ENCODE measurements around the gene ENPEP.
A peak's percentile ranks its signal among the peaks of the same experiment; 100 is the strongest.
"Not testable (repeated sequence)": the region's sequence is repeated elsewhere in the genome, so short reads cannot be mapped to it uniquely, and the experiment has no call there.

The ENPEP gene

GRCh38 chr4:110475881-110476818 is at the start of gene ENPEP:
Gene ENPEP, plus strand, starts transcription at chr4:110476155. Its CDS starts 260 bp downstream, at chr4:110476415.
- no peak for DNase-seq (ENCODE audit: low read depth)

- not testable (repeated sequence) for DNase-seq (ENCODE audit: low read depth)
Measured at GRCh38 chr4:110431805-110432204, 44.1 kb upstream of the ENPEP start.

GRCh38 chr4:110437292-110437691 is 38.7 kb upstream of the ENPEP start:
- DNase-seq (ENCODE audit: low read depth) = not testable (repeated sequence)

GRCh38 chr4:110439209-110439608 is 36.7 kb upstream of the ENPEP start:
- DNase-seq (ENCODE audit: low read depth) = not testable (repeated sequence)

- DNase-seq (ENCODE audit: low read depth) = no peak
Measured at GRCh38 chr4:110442309-110442708, 33.6 kb upstream of the ENPEP start.

- DNase-seq (ENCODE audit: low read depth) = no peak
Measured at GRCh38 chr4:110442788-110443187, 33.2 kb upstream of the ENPEP start.

GRCh38 chr4:110449947-110450346 is 26.0 kb upstream of the ENPEP start:
- DNase-seq (ENCODE audit: low read depth) = no peak

- DNase-seq (ENCODE audit: low read depth) = no peak
Measured at GRCh38 chr4:110452546-110452945, 23.4 kb upstream of the ENPEP start.

- DNase-seq (ENCODE audit: low read depth) = no peak
Measured at GRCh38 chr4:110454441-110454840, 21.5 kb upstream of the ENPEP start.

- no peak for DNase-seq (ENCODE audit: low read depth)
Measured at GRCh38 chr4:110458494-110459266, 17.3 kb upstream of the ENPEP start.

GRCh38 chr4:110460074-110460746 is 15.7 kb upstream of the ENPEP start:
- DNase-seq (ENCODE audit: low read depth) = no peak

- no peak for DNase-seq (ENCODE audit: low read depth)
Measured at GRCh38 chr4:110467400-110467799, 8.6 kb upstream of the ENPEP start.

- DNase-seq (ENCODE audit: low read depth) = no peak
Measured at GRCh38 chr4:110472583-110473329, 3.2 kb upstream of the ENPEP start.

- DNase-seq (ENCODE audit: low read depth) = no peak
Measured at GRCh38 chr4:110474481-110474880, 1.5 kb upstream of the ENPEP start.

- DNase-seq (ENCODE audit: low read depth) = not testable (repeated sequence)
Measured at GRCh38 chr4:110475080-110475479, 875 bp upstream of the ENPEP start.

- DNase-seq (ENCODE audit: low read depth) = no peak
Measured at GRCh38 chr4:110477836-110478235, 1.9 kb downstream of the ENPEP start.

GRCh38 chr4:110480031-110480549 is 4.1 kb downstream of the ENPEP start:
- DNase-seq (ENCODE audit: low read depth) = peak; percentile 96

- DNase-seq (ENCODE audit: low read depth) = no peak
Measured at GRCh38 chr4:110480746-110481271, 4.9 kb downstream of the ENPEP start.

- no peak for DNase-seq (ENCODE audit: low read depth)
Measured at GRCh38 chr4:110483516-110483915, 7.6 kb downstream of the ENPEP start.

- no peak for DNase-seq (ENCODE audit: low read depth)
Measured at GRCh38 chr4:110484029-110484428, 8.1 kb downstream of the ENPEP start.

GRCh38 chr4:110484767-110485166 is 8.8 kb downstream of the ENPEP start:
- DNase-seq (ENCODE audit: low read depth) = peak; percentile 79
